ENCODE data around the gene TOMM20.

GRCh38 chr1:235063068-235063765 is 65.4 kb downstream of the TOMM20 start:
- TF ChIP-seq SP1 (IDR thresholded peaks at IDR 0.05; ENCODE audit: low read depth, low read length) (no peak), USF2 (IDR thresholded peaks at IDR 0.05; ENCODE audit: low read length) (no peak), EZH2 (IDR thresholded peaks at IDR 0.05; ENCODE audit: low read depth, low read length, severe bottlenecking) (no peak), CTCF (IDR thresholded peaks at IDR 0.05; ENCODE audit: control extremely low read depth in 1 of 3, insufficient read depth in 1 of 3, low read depth in 1 of 3, low read length in 3 of 3) (no peak)

All from H1 (cell line).